CD4-positive, CD25-positive, alpha-beta regulatory T cell (primary cell): ENCODE results near the gene ACTL8. TPM values are rescaled to one million over a fixed set of nuclear protein-coding genes. Genes with fewer than 3 reads are reported as not detected.

Source experiments
- ATAC-seq, 2 donors: fragments of 150-1000 bp; cut with Tn5 transposase; one replicate each; pipeline ENCODE4 v1.10.0; 2021; ENCODE audit warnings: low read depth in 2 of 2, moderate number of reproducible peaks in 2 of 2, moderate library complexity in 1 of 2
- DNase-seq, 3 donors: peaks; one replicate each; pipeline versions ENCODE4 v3.0.0 to v3.0.0-alpha.2; 2012 to 2022; ENCODE audit warnings: mixed read lengths in 1 of 3
- H3K27ac ChIP-seq: one replicate; pipeline ENCODE4 v1.7.0; 2013; ENCODE audit warnings: mild to moderate bottlenecking, low read length; ENCODE audit not compliant: insufficient read depth, poor library complexity, severe bottlenecking
- H3K27me3 ChIP-seq: one replicate; pipeline ENCODE4 v1.7.0; 2013; ENCODE audit warnings: low read length; ENCODE audit not compliant: control insufficient read depth, insufficient read depth
- H3K36me3 ChIP-seq: one replicate; pipeline ENCODE4 v1.7.0; 2013; ENCODE audit warnings: mild to moderate bottlenecking, low read length, moderate library complexity; ENCODE audit not compliant: control insufficient read depth, insufficient read depth
- H3K4me1 ChIP-seq: 2 replicates; pipeline ENCODE4 v1.7.0; 2013; ENCODE audit warnings: mild to moderate bottlenecking, low read length; ENCODE audit not compliant: insufficient read depth, control insufficient read depth, poor library complexity, severe bottlenecking
- H3K4me3 ChIP-seq: one replicate; pipeline ENCODE4 v1.7.0; 2013; ENCODE audit warnings: low read depth, mild to moderate bottlenecking, low read length, moderate library complexity
- H3K9me3 ChIP-seq, 2 experiments: 1 replicate in 1 of 2; 2 replicates in 1 of 2; pipeline ENCODE4 v1.7.0; 2013; ENCODE audit warnings: low read length in 2 of 2, mild to moderate bottlenecking in 1 of 2, moderate library complexity in 1 of 2; ENCODE audit not compliant: control insufficient read depth in 2 of 2
- H3K27ac Mint-ChIP-seq, 3 donors: one replicate each; pipeline ENCODE4 v1.8.0; 2020 to 2022; ENCODE audit warnings: mild to moderate bottlenecking in 3 of 3, mixed read lengths in 3 of 3, moderate library complexity in 2 of 3
- H3K27me3 Mint-ChIP-seq: one replicate; pipeline ENCODE4 v1.8.0; 2022; ENCODE audit warnings: mild to moderate bottlenecking, mixed read lengths
- H3K36me3 Mint-ChIP-seq: one replicate; pipeline ENCODE4 v1.8.0; 2020; ENCODE audit warnings: mixed read lengths
- H3K4me1 Mint-ChIP-seq, 4 donors: one replicate each; pipeline ENCODE4 v1.8.0; 2020 to 2022; ENCODE audit warnings: mixed read lengths in 4 of 4, mild to moderate bottlenecking in 1 of 4
- H3K4me3 Mint-ChIP-seq, 4 donors: one replicate each; pipeline ENCODE4 v1.8.0; 2020 to 2022; ENCODE audit warnings: mild to moderate bottlenecking in 4 of 4, mixed read lengths in 4 of 4, moderate library complexity in 3 of 4
- H3K9me3 Mint-ChIP-seq, 7 donors: one replicate each; pipeline ENCODE4 v1.8.0; 2020 to 2022; ENCODE audit warnings: mixed read lengths in 7 of 7, mild to moderate bottlenecking in 3 of 7, moderate library complexity in 2 of 7
- polyA plus RNA-seq, 4 donors: library from polyadenylated mRNA; unstranded; fragments of 300-500 nt; fragmentation: Illumina TruSeq; gene quantifications; one replicate each; pipeline ENCODE4 v1.2.3, GENCODE V29; 2021
- total RNA-seq: library from RNA; stranded (reverse); gene quantifications from one replicate; pipeline ENCODE4 v1.2.3, GENCODE V29; 2022

ACTL8 gene
- total and polyA plus RNA-seq, 5 donors from 2014 or later, result not detected

DNA sequence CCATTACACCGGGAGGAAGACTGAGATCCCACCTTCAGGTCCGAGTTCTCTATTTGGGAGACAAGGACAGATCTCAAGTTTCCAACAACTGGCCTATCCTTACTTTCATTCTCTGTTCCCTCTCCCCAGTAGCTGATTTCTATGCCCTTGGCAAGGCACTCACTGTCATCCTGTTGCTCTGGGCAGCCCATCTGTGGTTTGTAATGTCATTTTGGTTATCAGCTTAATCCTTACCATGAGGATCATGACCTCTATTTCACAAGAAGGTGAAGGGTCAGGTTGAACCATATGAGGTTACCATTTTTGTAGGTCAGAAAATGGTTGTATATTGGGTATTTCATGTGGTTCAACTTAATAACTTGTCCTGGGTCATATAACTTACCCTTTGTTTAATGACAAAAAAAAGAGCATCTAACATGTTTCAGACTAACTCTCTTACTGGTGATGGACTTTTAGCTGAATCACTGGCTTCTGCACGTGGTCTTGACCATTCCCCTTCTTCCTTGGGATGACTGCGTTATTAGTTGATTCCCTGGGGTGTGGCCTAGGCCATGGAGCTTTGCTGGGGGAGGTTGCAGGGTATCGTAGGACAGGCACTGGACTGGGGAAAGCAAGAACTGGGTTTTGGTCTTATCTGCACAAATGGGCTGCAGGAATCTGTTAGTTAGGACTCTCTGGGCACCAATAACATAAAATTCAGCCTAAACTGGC, 120.2 kb downstream of the ACTL8 start:
- H3K4me3 ChIP-seq, result no peak overlapping the region
- H3K9me3 Mint-ChIP-seq, result peaks cover 0 to 2% (median 0%) of the 10 kb centered on the region in 7 donors
- H3K4me1 Mint-ChIP-seq, result no peaks in the 10 kb centered on the region
- no peak overlapping the region for H3K27ac Mint-ChIP-seq
- H3K27me3 Mint-ChIP-seq, result peaks cover 8% of the 10 kb centered on the region
- H3K36me3 ChIP-seq, result no peaks in the 10 kb centered on the region
- H3K4me1 ChIP-seq, result no peaks in the 10 kb centered on the region
- H3K9me3 ChIP-seq, result no peaks in the 10 kb centered on the region
- H3K27me3 ChIP-seq, result no peaks in the 10 kb centered on the region
- H3K27ac ChIP-seq, result no peak overlapping the region
- ATAC-seq, result no peak
- no peak overlapping the region for H3K4me3 Mint-ChIP-seq
- DNase-seq, result no peak
- H3K36me3 Mint-ChIP-seq, result no peaks in the 10 kb centered on the region

DNA sequence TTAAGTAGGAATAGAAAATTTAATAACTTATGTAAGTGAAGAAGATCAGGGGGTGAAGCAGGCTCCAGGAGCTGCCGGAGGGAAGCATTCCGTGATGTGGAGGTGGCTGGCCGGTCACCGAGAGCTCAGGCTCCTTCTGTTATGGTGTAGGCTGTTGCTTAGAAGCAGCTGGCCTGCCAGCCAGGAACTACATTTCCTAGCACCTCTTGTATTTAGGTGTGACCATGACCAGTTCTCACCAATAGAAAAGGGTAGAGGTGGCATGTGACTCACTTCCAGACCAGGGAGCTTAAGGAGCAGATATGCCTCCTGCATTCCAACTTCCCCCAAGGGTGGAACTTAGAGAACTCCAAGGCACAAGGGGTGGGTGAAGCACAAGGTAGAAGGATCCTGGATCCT, 120.7 kb downstream of the ACTL8 start:
- Histone ChIP-seq H3K27ac (no peak overlapping the region), H3K4me1 (no peaks in the 10 kb centered on the region), H3K27me3 (no peaks in the 10 kb centered on the region), H3K36me3 (no peaks in the 10 kb centered on the region), H3K9me3 (no peaks in the 10 kb centered on the region), H3K4me3 (no peak overlapping the region)
- no peak for ATAC-seq
- no peak for DNase-seq
- H3K27ac Mint-ChIP-seq, result no peak overlapping the region
- H3K36me3 Mint-ChIP-seq, result no peaks in the 10 kb centered on the region
- peaks cover 0 to 2% (median 0%) of the 10 kb centered on the region in 7 donors for H3K9me3 Mint-ChIP-seq
- H3K4me1 Mint-ChIP-seq, result no peaks in the 10 kb centered on the region
- H3K4me3 Mint-ChIP-seq, result no peak overlapping the region
- H3K27me3 Mint-ChIP-seq, result peaks cover 2% of the 10 kb centered on the region

Other genes with a start within 250 kb of the ACTL8 start
- not detected for gene ARHGEF10L, start 215.6 kb upstream of the ACTL8 start, total RNA-seq
- gene ARHGEF10L, start 215.6 kb upstream of the ACTL8 start, polyA plus RNA-seq, result not detected